GM15510 (cell line): ENCODE results near the gene PLCL1.

Experiments
- POLR2A ChIP-seq: IDR thresholded peaks from 3 replicates; pipeline ENCODE4 v1.6.1; 2011; ENCODE audit warnings: borderline replicate concordance; ENCODE audit not compliant: insufficient read length; ENCODE audit errors: extremely low read depth

The PLCL1 gene

GRCh38 chr2:197804758-197805714 lies 643 bp downstream of the PLCL1 start:
- no peak for TF ChIP-seq POLR2A

- TF ChIP-seq POLR2A = no peak
These were observed 1.6 kb downstream of the PLCL1 start for GRCh38 chr2:197805715-197806633.

GRCh38 chr2:197809064-197809463 lies 4.7 kb downstream of the PLCL1 start:
- no peak for TF ChIP-seq POLR2A

GRCh38 chr2:197810016-197810415 lies 5.6 kb downstream of the PLCL1 start:
- TF ChIP-seq POLR2A = no peak

GRCh38 chr2:197810491-197810890 lies 6.1 kb downstream of the PLCL1 start:
- no peak for TF ChIP-seq POLR2A

GRCh38 chr2:197813093-197813787 lies 8.8 kb downstream of the PLCL1 start:
- TF ChIP-seq POLR2A = no peak

GRCh38 chr2:197814526-197814925 lies 10.1 kb downstream of the PLCL1 start:
- no peak for TF ChIP-seq POLR2A

- TF ChIP-seq POLR2A = no peak
These were observed 17.3 kb downstream of the PLCL1 start for GRCh38 chr2:197821550-197822289.

GRCh38 chr2:197822333-197822732 lies 17.9 kb downstream of the PLCL1 start:
- TF ChIP-seq POLR2A = no peak

GRCh38 chr2:197827618-197828017 lies 23.2 kb downstream of the PLCL1 start:
- no peak for TF ChIP-seq POLR2A

- no peak for TF ChIP-seq POLR2A
These were observed 24.2 kb downstream of the PLCL1 start for GRCh38 chr2:197828464-197829135.

- TF ChIP-seq POLR2A = no peak
These were observed 30.9 kb downstream of the PLCL1 start for GRCh38 chr2:197835293-197835692.

- no peak for TF ChIP-seq POLR2A
These were observed 33.6 kb downstream of the PLCL1 start for GRCh38 chr2:197838036-197838435.
